Germinal center (tissue), 1 donor: ENCODE data around the gene B3GALT4.

Source experiments
- DNase-seq: peaks from one replicate; pipeline ENCODE4 v3.0.0; 2012; ENCODE audit warnings: mixed read lengths, low spot score

Gene B3GALT4

DNA sequence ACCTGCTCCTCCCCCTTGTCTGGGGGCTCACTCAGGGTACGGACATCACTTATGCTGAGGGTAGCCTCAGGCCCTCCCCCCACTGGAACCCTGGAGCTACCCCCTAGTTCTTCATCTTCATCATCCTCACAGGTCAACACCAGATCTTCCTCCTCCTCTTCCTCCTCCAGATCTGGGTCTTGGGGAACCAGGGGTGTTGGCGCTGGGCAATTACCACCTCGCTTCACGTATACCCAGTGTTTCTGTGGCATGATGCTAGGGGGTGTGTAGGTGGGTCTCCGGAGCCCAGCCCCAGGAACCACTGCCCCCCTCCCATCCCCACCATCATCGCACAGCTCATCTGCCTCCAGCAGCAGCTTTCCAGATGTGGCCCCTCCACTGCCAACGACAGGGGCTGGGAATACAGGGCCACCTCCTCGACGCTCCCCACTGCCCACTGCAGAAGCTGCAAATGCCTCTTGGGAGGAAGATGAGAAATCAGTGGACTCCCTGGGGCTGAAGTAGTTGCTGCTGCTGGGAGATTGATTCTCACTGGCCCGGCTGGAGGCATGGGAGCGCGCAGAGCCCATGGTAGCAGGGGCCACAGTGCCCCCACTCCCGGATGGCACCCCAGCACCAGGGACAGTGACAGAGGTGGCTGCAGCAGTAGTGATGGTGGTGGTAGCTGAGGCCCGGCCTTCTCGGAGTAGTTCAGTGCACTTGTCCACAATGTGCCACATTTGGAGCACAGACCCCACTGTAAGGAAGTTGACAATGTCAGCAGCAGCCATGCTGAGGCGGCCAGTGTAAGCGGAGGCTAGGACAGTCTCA, 39.1 kb downstream of the B3GALT4 start:
- DNase-seq: no peak

DNA sequence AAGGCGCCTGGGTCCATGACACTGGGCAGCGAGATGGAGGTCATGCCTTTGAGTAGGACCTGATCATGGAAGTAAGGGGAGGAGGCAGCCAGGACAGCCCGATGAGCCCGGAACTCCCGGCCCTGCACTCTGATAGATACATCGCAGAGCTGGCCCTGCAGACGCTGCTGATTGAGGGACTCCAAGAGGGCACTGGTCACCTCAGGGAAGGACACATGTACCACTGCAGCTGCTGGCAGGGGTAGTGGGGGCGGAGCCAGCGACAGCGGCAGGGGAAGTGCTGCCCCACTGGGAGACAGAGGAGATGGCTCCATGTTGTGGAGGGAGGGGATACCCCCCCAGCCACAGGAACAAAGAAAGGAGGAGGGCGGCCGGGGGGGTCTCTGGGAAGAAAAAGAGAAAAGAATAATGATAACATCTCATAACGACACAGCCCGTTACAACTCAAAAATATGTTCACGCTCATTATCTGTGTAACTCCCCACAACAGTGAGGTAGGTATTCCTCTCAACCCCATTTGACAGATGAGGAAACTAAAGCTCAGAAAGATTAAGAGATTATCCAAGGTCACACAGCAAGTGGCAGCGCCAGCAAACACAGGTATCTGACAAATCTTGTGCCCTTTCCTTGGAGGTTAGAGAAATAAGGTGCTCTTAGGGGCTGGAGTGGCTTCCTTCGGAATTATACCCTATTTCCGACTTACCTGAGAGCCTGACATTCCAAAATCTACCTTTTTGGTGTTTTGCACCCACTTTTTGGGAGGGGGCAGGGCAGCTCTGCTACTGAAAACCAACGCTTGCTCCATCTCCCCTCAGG, 39.9 kb downstream of the B3GALT4 start:
- DNase-seq: no peak

GRCh38 chr6:33317419-33317668, 40.4 kb downstream of the B3GALT4 start:
- peak; percentile 84 for DNase-seq

- DNase-seq: peak; percentile 91
These were observed 40.9 kb downstream of the B3GALT4 start, which contains the start of gene ZBTB22 for GRCh38 chr6:33317669-33318425. Gene ZBTB22 (minus strand): TSS chr6:33317744. CDS start chr6:33316916, 828 bp downstream.

DNA sequence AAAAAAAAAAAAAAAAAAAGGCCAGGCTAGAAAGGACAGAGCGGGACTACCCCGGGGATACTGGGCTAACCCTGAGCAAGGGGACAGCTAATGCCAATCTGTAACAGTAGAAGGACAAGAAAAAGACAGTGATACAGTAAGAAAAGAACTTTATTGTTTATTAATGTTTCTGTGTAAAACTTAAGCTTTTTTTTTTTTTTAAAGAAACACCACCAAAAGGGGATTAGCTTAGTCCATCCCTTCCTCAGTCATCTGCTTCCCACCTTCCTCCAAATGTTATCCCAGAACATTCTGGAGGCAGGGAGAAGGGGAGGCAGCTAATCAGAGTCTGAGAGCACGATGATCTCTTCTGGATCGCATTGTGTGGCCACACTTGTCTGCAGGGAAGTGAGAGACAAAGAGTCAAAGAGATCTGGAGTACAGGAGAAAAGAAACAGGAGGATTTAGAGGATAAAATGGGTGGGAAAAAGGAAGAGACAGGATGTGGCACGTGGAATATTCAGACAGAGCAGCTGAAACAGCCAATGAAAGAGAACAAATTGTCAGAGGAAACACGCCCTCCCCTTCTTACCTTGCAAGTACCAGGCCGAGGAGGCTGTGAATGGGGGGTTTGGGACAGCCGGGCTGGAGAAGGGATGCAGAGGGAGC, 41.6 kb downstream of the B3GALT4 start:
- no peak for DNase-seq

DNA sequence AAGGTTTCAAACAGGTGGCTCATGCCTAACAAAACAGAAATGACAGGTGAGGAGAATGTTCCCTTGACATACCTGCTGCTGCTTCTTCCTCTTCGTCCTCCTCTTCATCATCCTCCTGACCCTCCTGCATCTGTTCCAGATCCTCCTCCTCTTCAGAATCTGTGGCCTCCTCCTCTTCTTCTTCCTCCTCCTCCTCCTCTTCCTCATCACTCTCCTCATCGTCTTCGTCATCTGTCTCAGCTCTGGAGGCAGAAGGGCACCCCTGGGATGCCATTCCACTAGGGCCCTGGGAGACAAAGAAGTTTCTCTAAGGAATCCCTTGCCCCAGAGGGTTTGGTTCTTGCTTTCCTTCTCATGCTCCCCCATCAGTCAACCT, 43.0 kb downstream of the B3GALT4 start:
- DNase-seq: no peak

GRCh38 chr6:33320315-33321181, 43.6 kb downstream of the B3GALT4 start:
- DNase-seq: no peak

GRCh38 chr6:33321227-33321626, 44.3 kb downstream of the B3GALT4 start:
- no peak for DNase-seq

DNA sequence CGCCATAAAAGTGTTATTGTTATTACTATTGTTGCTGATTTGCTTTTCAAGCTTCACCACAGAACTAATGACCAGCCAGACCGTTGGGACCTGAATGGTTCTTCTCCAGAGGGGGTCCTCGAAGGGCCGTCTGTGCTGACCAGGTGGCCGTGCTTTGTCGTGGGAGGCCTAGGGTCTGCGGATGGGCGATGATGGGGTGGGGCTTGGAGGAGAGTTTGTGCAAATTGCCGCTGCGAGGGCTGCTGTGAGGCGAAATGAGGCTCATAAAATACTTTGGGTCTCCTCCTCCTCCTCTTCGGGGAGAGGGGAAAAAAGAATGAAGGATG, 46.7 kb downstream of the B3GALT4 start:
- DNase-seq: no peak

DNA sequence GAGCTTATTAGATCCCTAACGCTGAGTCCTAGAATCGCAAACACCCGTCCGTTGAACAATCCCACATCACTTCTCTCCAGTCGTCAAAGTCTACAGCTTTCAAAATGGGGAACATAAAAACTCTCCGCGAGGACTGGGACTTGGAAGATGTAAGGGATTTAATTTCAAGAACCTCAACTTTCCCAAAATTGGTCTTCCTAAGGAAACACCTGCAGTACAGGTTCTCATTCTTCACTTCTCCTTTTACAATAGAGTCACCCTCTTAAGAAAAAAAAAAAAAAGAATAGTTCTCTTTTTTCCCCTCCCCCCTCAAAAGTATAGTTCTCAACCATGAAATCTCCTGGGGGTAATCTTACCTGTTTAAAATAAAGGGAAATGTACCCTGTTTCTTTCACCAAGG, 47.2 kb downstream of the B3GALT4 start:
- DNase-seq: peak; percentile 73
